SK-N-SH (cell line): ENCODE results near the gene SLC17A3. TPM values are rescaled to one million over a fixed set of nuclear protein-coding genes. Genes with fewer than 3 reads are reported as not detected.

ENCODE experiments used
- CTCF ChIA-PET: fragments of 300-600, 350-600 bp; formaldehyde crosslinking; extraction: SDS; loops from one replicate; lab custom pipeline; 2021; lab: Yijun Ruan, JAX
- POLR2A ChIA-PET: fragments of 350-600 bp; sonication (Branson Sonifier 250); formaldehyde crosslinking; extraction: SDS; loops from one replicate; lab custom pipeline; 2020; ENCODE audit warnings: antibody characterized with exemption, inconsistent platforms; lab: Yijun Ruan, JAX
- DNase-seq: peaks from one replicate; pipeline ENCODE4 v3.0.0; 2012
- H2AFZ ChIP-seq: fragments of 200-600 bp; sonication (generic); 2 replicates; pipeline ENCODE4 v1.8.1; 2016; ENCODE audit warnings: antibody characterized with exemption, mild to moderate bottlenecking, low read depth
- H3F3A ChIP-seq: fragments of 200-600 bp; sonication (generic); replicated peaks from 2 replicates; pipeline ENCODE3; 2016; ENCODE audit warnings: antibody characterized with exemption, mild to moderate bottlenecking; ENCODE audit not compliant: insufficient read depth
- H3K27ac ChIP-seq, 2 experiments: fragments of 200-500 bp in 1 of 2; fragments of 200-600 bp in 1 of 2; sonication (Bioruptor generic) in 1 of 2; sonication (generic), shearing (Covaris generic) in 1 of 2; 2 replicates each; pipeline versions ENCODE4 v1.5.1 to v1.6.1; 2014 to 2016; ENCODE audit warnings: low read depth in 2 of 2, inconsistent platforms in 1 of 2, low read length in 1 of 2, mild to moderate bottlenecking in 1 of 2, mixed read lengths in 1 of 2
- H3K27me3 ChIP-seq: fragments of 200-600 bp; sonication (generic), shearing (Covaris generic); 2 replicates; pipeline ENCODE4 v1.6.1; 2016; ENCODE audit warnings: mixed run types; ENCODE audit not compliant: insufficient read depth
- H3K36me3 ChIP-seq, 2 experiments: fragments of 200-500 bp in 1 of 2; fragments of 200-600 bp in 1 of 2; sonication (Bioruptor generic) in 1 of 2; sonication (generic) in 1 of 2; replicated peaks in 1 of 2; 2 replicates each; pipeline versions ENCODE3 to v1.5.1; 2014 to 2016; ENCODE audit warnings: low read length in 1 of 2, mild to moderate bottlenecking in 1 of 2; ENCODE audit not compliant: insufficient read depth in 2 of 2, control insufficient read depth in 1 of 2
- H3K4me1 ChIP-seq, 2 experiments: fragments of 200-500 bp in 1 of 2; fragments of 200-600 bp in 1 of 2; sonication (Bioruptor generic) in 1 of 2; sonication (generic), shearing (Covaris generic) in 1 of 2; 2 replicates each; pipeline versions ENCODE4 v1.5.1 to v1.6.1; 2014 to 2016; ENCODE audit warnings: low read depth in 1 of 2, low read length in 1 of 2, mixed run types in 1 of 2; ENCODE audit not compliant: insufficient read depth in 2 of 2, control insufficient read depth in 1 of 2
- H3K4me2 ChIP-seq: fragments of 200-600 bp; sonication (generic), shearing (Covaris generic); 2 replicates; pipeline ENCODE4 v1.6.1; 2017; ENCODE audit warnings: mixed run types
- H3K4me3 ChIP-seq, 2 experiments: fragments of 200-500 bp in 1 of 2; fragments of 200-600 bp in 1 of 2; sonication (Bioruptor generic) in 1 of 2; sonication (generic), shearing (Covaris generic) in 1 of 2; 2 replicates each; pipeline versions ENCODE4 v1.5.1 to v1.8.1; 2014 to 2016; ENCODE audit warnings: low read depth in 2 of 2, inconsistent platforms in 1 of 2, low read length in 1 of 2, mild to moderate bottlenecking in 1 of 2, mixed read lengths in 1 of 2, moderate library complexity in 1 of 2
- H3K79me2 ChIP-seq: fragments of 200-600 bp; sonication (generic); 2 replicates; pipeline ENCODE4 v1.8.1; 2017; ENCODE audit warnings: mild to moderate bottlenecking; ENCODE audit not compliant: insufficient read depth
- H3K9ac ChIP-seq: fragments of 200-600 bp; sonication (generic); 2 replicates; pipeline ENCODE4 v1.6.1; 2017; ENCODE audit warnings: mixed run types
- H3K9me2 ChIP-seq: fragments of 200-600 bp; sonication (generic); 2 replicates; pipeline ENCODE4 v1.6.1; 2017; ENCODE audit warnings: mixed run types
- H3K9me3 ChIP-seq: fragments of 200-600 bp; sonication (generic); 2 replicates; pipeline ENCODE4 v1.6.1; 2017; ENCODE audit warnings: mixed run types, mild to moderate bottlenecking, moderate library complexity
- H4K20me1 ChIP-seq: fragments of 200-600 bp; sonication (generic); 2 replicates; pipeline ENCODE4 v1.6.1; 2017; ENCODE audit warnings: mild to moderate bottlenecking, mixed run types; ENCODE audit not compliant: insufficient read depth
- CTCF ChIP-seq: fragments of 200-600 bp; sonication (generic); IDR thresholded peaks from 2 replicates; pipeline ENCODE4 v1.6.1; 2017; ENCODE audit warnings: antibody characterized with exemption, mild to moderate bottlenecking, moderate library complexity
- EP300 ChIP-seq, 2 experiments: IDR thresholded peaks; 2 replicates each; pipeline versions ENCODE4 v1.4.0 to v1.6.1; 2012; ENCODE audit warnings: borderline replicate concordance in 1 of 2, low read depth in 1 of 2, low read length in 1 of 2
- FOXM1 ChIP-seq: IDR thresholded peaks from 2 replicates; pipeline ENCODE4 v1.4.0; 2012; ENCODE audit warnings: low read depth, mild to moderate bottlenecking
- JUND ChIP-seq: IDR thresholded peaks from 2 replicates; pipeline ENCODE4 v1.4.0; 2012
- MEF2A ChIP-seq: IDR thresholded peaks from 2 replicates; pipeline ENCODE4 v1.4.0; 2012; ENCODE audit warnings: low read depth, borderline replicate concordance
- MXI1 ChIP-seq: IDR thresholded peaks from 2 replicates; pipeline ENCODE4 v1.6.1; 2012; ENCODE audit warnings: mild to moderate bottlenecking, low read depth, low read length, improper control_type of control experiment
- NRF1 ChIP-seq: IDR thresholded peaks from 2 replicates; pipeline ENCODE4 v1.6.1; 2012; ENCODE audit warnings: low read depth, mild to moderate bottlenecking, low read length
- POLR2AphosphoS5 ChIP-seq: IDR thresholded peaks from 2 replicates; pipeline ENCODE4 v1.6.1; 2012; ENCODE audit warnings: low read depth, low read length
- RFX5 ChIP-seq: IDR thresholded peaks from 2 replicates; pipeline ENCODE4 v1.6.1; 2012; ENCODE audit warnings: mild to moderate bottlenecking, improper control_type of control experiment, low read length
- RXRA ChIP-seq: IDR thresholded peaks from 2 replicates; pipeline ENCODE4 v1.4.0; 2012; ENCODE audit warnings: low read depth, mild to moderate bottlenecking, borderline replicate concordance
- SMC3 ChIP-seq: IDR thresholded peaks from 2 replicates; pipeline ENCODE4 v1.6.1; 2012; ENCODE audit warnings: low read depth, low read length, improper control_type of control experiment
- TCF12 ChIP-seq: IDR thresholded peaks from 2 replicates; pipeline ENCODE4 v1.4.0; 2012
- ZBTB33 ChIP-seq: IDR thresholded peaks from 2 replicates; pipeline ENCODE4 v1.4.0; 2012; ENCODE audit warnings: low read depth, borderline replicate concordance
- WGBS: methylation state at CpG from one replicate; pipeline ENCODE4 v1.1.6; 2017; ENCODE audit warnings: low lambda C conversion rate; 5-methylcytosine and 5-hydroxymethylcytosine counted together
- polyA plus RNA-seq, 3 experiments: library from polyadenylated mRNA; depleted of rRNA; stranded (reverse); fragments of >200 nt; gene quantifications; 2 replicates each; pipeline ENCODE4 v1.2.3, GENCODE V29; 2012
- TF ChIP-seq, protein P1 (sequence below): IDR thresholded peaks from 2 replicates; pipeline ENCODE4; 2012
- TF ChIP-seq, protein P2 (sequence below): IDR thresholded peaks from 2 replicates; pipeline ENCODE4 v1.4.0; 2012; ENCODE audit warnings: low read depth

Gene SLC17A3
- polyA plus RNA-seq, 1 of the 3 experiments (the other 2 are of a cell fraction), result not detected

DNA sequence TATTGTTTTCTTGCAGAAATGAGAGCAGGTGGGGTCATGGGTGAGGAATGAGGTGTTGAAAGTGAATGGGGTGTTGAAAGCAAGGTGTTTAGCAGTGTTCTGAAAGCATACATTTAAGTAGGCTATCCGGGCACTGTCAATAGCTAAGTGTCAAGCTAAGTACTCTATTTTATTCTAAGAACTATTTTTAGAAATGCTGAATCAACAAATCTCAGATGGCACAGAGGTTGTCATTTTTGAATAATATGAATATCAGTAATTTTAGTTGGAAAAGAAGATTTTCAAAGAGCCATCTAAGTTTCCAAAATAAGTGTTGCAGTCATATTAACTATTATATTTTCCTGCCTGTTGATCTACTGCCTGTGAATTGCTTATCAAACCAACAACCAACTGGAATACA is 21.7 kb upstream of the SLC17A3 start:
- Histone ChIP-seq H3K27ac (no peak overlapping the region), H3K4me2 (no peak overlapping the region), H3K4me1 (no peaks in the 10 kb centered on the region), H2AFZ (no peak overlapping the region), H3K9me3 (no peaks in the 10 kb centered on the region), H3K4me3 (no peak overlapping the region), H3K79me2 (no peaks in the 10 kb centered on the region), H3K9me2 (no peaks in the 10 kb centered on the region), H4K20me1 (no peaks in the 10 kb centered on the region), H3K36me3 (no peaks in the 10 kb centered on the region), H3F3A (no peaks in the 10 kb centered on the region), H3K9ac (no peak overlapping the region), H3K27me3 (no peaks in the 10 kb centered on the region)
- 40% methylated on average over 1 of the region's 1 CpG for WGBS
- no peak for DNase-seq
- ChIA-PET CTCF (interaction anchor here (1.4 to 1.5 kb wide), 2 partner anchors 10 to 178 kb away, joined by 4 read pairs; no protein-coding TSS in a partner anchor), POLR2A (no interaction called here)
- TF ChIP-seq, protein P1, sequence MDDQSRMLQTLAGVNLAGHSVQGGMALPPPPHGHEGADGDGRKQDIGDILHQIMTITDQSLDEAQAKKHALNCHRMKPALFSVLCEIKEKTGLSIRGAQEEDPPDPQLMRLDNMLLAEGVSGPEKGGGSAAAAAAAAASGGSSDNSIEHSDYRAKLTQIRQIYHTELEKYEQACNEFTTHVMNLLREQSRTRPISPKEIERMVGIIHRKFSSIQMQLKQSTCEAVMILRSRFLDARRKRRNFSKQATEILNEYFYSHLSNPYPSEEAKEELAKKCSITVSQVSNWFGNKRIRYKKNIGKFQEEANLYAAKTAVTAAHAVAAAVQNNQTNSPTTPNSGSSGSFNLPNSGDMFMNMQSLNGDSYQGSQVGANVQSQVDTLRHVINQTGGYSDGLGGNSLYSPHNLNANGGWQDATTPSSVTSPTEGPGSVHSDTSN, result no peak
- TF ChIP-seq ZBTB33, result no peak
- no peak for TF ChIP-seq RFX5
- no peak for TF ChIP-seq MEF2A
- TF ChIP-seq SMC3, result no peak
- TF ChIP-seq, protein P2, sequence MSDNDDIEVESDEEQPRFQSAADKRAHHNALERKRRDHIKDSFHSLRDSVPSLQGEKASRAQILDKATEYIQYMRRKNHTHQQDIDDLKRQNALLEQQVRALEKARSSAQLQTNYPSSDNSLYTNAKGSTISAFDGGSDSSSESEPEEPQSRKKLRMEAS, result no peak
- no peak for TF ChIP-seq MXI1
- TF ChIP-seq EP300 (IDR thresholded peaks at IDR 0.05; ENCODE audit: borderline replicate concordance in 1 of 2, low read depth in 1 of 2, low read length in 1 of 2), result no peak
- no peak for TF ChIP-seq POLR2AphosphoS5
- TF ChIP-seq TCF12, result no peak
- TF ChIP-seq FOXM1, result no peak
- TF ChIP-seq JUND, result no peak
- no peak for TF ChIP-seq NRF1
- TF ChIP-seq RXRA, result no peak
- no peak for TF ChIP-seq CTCF
